Progenitor cell of endocrine pancreas (in vitro differentiated cells): ENCODE measurements around the gene BTN1A1. TPM values are rescaled to one million over a fixed set of nuclear protein-coding genes. Genes with fewer than 3 reads are reported as not detected.

ENCODE experiments used
- DNase-seq: peaks from one replicate; pipeline ENCODE4 v3.0.0; 2021; ENCODE audit warnings: low spot score; ENCODE audit not compliant: unreplicated experiment
- H3K27ac Mint-ChIP-seq: 2 replicates; pipeline ENCODE4 v1.8.0; 2021; ENCODE audit warnings: mild to moderate bottlenecking, moderate library complexity, mixed read lengths
- H3K27me3 Mint-ChIP-seq: 2 replicates; pipeline ENCODE4 v1.8.0; 2021; ENCODE audit warnings: mixed read lengths
- H3K36me3 Mint-ChIP-seq: 2 replicates; pipeline ENCODE4 v1.8.0; 2022; ENCODE audit warnings: mixed read lengths; ENCODE audit not compliant: insufficient read depth
- H3K4me1 Mint-ChIP-seq: 2 replicates; pipeline ENCODE4 v1.8.0; 2021; ENCODE audit warnings: low read depth, mixed read lengths
- H3K4me3 Mint-ChIP-seq: 2 replicates; pipeline ENCODE4 v1.8.0; 2021; ENCODE audit warnings: low read depth, mild to moderate bottlenecking, moderate library complexity, mixed read lengths
- H3K9me3 Mint-ChIP-seq: 2 replicates; pipeline ENCODE4 v1.8.0; 2021; ENCODE audit warnings: low read depth, mixed read lengths
- total RNA-seq: library from RNA; stranded (reverse); gene quantifications from 2 replicates; pipeline ENCODE4 v1.2.1, GENCODE V29; 2021
- TF ChIP-seq, protein P1 (sequence below): fragments of 200-600 bp; sonication (generic); IDR thresholded peaks from one replicate; pipeline ENCODE4 v1.5.0; 2021; ENCODE audit warnings: antibody characterized with exemption, mild to moderate bottlenecking; ENCODE audit not compliant: unreplicated experiment

Gene BTN1A1
- total RNA-seq, 1 donor from 2014 or later, result 1.5 TPM

DNA sequence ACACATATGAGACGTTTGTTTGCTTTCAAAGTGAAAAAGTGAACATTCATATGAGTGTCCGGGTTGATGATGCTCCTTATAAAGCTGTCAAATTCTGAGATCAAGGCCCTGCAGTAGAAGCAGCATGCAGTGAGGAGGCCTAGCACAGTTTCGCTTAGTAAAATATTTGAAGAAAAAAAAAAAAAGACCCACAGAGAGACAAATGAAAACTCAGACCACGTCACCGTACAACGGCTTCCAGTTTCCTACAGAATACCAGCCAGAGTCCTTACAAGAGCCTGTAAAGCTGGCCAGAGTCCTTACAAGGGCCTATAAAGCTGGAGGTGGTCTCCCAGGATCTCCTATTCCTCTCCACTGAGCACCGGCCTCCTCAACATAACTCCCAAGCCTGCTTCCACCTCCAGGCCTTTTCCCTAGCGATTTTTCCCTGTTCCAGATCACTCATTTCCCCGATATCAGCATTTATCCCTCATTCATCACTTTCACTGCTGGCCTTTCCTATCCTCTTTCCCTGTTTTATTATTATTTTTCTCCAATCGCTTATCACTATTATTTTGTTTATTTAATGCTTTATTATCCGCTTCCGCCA lies 36.6 kb downstream of the BTN1A1 start:
- H3K4me3 Mint-ChIP-seq, result peak overlapping the region; percentile 88
- H3K27ac Mint-ChIP-seq, result peak overlapping the region; percentile 98
- TF ChIP-seq, protein P1, sequence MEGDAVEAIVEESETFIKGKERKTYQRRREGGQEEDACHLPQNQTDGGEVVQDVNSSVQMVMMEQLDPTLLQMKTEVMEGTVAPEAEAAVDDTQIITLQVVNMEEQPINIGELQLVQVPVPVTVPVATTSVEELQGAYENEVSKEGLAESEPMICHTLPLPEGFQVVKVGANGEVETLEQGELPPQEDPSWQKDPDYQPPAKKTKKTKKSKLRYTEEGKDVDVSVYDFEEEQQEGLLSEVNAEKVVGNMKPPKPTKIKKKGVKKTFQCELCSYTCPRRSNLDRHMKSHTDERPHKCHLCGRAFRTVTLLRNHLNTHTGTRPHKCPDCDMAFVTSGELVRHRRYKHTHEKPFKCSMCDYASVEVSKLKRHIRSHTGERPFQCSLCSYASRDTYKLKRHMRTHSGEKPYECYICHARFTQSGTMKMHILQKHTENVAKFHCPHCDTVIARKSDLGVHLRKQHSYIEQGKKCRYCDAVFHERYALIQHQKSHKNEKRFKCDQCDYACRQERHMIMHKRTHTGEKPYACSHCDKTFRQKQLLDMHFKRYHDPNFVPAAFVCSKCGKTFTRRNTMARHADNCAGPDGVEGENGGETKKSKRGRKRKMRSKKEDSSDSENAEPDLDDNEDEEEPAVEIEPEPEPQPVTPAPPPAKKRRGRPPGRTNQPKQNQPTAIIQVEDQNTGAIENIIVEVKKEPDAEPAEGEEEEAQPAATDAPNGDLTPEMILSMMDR, result no peak
- DNase-seq, result no peak
- peaks cover 22% of the 10 kb centered on the region for H3K4me1 Mint-ChIP-seq
- H3K9me3 Mint-ChIP-seq, result no peaks in the 10 kb centered on the region
- H3K27me3 Mint-ChIP-seq, result no peaks in the 10 kb centered on the region
- peaks cover 6% of the 10 kb centered on the region for H3K36me3 Mint-ChIP-seq

DNA sequence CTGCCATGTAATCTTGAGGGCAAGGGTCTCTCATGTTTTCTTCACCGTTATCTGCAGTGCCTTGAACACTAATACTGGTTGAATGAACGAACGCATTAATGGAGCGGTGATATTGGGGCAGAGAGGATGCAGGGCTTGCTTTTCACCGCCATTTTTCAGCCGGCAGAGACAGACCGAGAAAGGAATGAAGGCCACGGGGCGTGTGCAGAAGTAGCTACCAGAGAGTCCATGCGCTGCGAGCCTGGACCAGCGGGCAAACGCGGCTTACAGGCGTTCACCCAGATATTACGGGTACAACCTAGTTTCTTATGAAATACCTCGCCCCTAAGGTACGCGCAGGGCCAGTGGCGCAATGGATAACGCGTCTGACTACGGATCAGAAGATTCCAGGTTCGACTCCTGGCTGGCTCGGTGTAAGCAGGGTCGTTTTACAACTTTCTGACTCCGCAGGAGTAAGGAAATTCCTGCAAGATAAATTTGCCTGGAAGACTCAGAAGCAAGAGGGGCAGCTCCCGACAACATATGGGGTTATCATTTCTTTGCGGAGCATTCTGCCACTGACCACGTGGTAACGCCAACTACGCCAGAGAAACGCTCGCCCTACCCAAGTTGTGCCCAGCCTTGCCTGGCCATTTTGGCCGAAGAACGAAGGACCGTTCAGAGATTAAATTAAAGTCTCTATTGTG lies 37.2 kb downstream of the BTN1A1 start:
- Mint-ChIP-seq H3K27me3 (no peaks in the 10 kb centered on the region), H3K36me3 (peaks cover 6% of the 10 kb centered on the region), H3K9me3 (no peaks in the 10 kb centered on the region), H3K27ac (peak overlapping the region; percentile 98), H3K4me3 (peak overlapping the region; percentile 88), H3K4me1 (peaks cover 22% of the 10 kb centered on the region)
- peak; percentile 78 for DNase-seq
- TF ChIP-seq, protein P1, result no peak

DNA sequence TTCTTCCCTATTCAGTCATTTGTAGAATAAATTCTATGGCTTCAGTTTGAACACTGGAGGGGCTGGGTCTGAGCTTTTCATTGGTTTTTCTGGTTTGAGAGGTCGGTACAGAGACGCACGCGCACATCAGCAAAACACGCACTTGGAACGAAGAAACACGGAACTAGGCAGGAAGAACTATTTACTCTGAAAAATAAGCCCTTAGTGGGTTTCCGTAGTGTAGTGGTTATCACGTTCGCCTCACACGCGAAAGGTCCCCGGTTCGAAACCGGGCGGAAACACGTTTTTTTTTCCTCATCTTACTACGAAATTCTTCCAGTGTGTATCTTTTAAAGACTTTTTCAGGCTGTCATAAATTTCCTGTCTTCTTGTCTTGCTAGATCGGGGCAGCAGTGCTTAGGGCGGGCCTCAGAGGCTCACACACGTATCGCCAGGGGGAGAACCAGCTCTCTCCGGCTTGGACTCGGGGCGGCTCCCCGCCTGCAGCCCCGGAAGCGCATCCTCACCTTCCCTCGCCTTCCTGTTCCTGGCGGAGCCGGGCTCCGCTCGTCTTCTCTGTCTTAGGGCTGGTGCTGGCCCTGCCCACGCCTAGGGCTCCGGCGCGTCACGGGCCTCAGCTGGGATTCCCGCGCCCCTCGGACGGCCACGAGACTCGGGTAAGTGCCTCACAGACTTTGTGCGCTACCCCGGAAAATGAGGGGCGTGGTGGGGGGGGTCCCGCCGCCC lies 37.9 kb downstream of the BTN1A1 start, which contains the start of gene HMGN4:
HMGN4 (plus strand) TSS at position 521 of the 726 bp plus-strand sequence. CDS start 6,841 bp downstream, outside the sequence.
- TF ChIP-seq, protein P1, result no peak
- no peaks in the 10 kb centered on the region for H3K27me3 Mint-ChIP-seq
- H3K4me1 Mint-ChIP-seq, result peaks cover 21% of the 10 kb centered on the region
- H3K9me3 Mint-ChIP-seq, result no peaks in the 10 kb centered on the region
- H3K27ac Mint-ChIP-seq, result peak within 1 kb of the TSS; percentile 98
- H3K4me3 Mint-ChIP-seq, result peak within 1 kb of the TSS; percentile 88
- peak; percentile 56 for DNase-seq
- peaks cover 6% of the 10 kb centered on the region for H3K36me3 Mint-ChIP-seq

DNA sequence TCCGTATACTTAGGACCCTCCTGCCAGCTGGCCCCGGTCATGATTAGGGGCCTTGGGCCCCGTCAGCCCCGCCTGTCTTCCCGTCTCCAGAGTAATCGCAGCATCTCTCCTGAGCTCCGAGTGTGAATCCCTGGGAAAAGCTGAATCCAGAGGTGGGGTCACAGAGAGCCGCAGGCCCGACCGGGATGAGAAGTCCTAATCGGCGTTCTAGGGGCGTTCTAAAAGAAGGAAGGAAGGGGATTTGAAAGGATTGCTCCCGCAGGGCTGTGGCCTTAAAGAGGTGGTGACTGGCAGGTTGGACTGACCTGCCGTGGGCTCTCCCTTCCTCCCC lies 38.4 kb downstream of the BTN1A1 start:
- Mint-ChIP-seq H3K27me3 (no peaks in the 10 kb centered on the region), H3K27ac (peak overlapping the region; percentile 98), H3K4me3 (peak overlapping the region; percentile 88), H3K9me3 (no peaks in the 10 kb centered on the region), H3K4me1 (peaks cover 19% of the 10 kb centered on the region), H3K36me3 (peaks cover 6% of the 10 kb centered on the region)
- no peak for DNase-seq
- TF ChIP-seq, protein P1, result no peak

DNA sequence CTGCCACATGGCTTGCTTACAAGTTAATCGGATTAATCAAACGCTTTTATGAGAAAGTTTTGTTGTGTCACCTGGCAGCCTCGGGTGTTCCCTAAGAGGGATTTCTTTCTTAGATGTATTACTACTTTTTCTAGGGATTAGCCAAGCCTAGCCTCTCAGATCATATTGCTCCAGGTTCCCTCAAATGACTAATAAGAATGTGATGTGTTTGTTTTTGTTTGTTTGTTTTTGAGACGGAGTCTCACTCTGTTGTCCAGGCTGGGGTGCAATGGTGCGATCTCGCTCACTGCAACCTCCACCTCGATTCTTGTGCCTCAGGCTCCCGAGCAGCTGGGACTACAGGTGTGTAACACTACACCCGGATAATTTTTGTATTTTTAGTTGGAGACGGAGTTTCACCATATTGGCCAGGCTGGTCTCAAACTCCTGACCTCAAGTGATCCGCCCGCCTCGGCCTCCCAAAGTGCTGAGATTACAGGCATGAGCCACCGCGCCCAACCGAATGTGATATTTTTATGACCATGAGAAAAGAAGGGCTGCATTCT lies 39.0 kb downstream of the BTN1A1 start:
- TF ChIP-seq, protein P1, result no peak
- H3K9me3 Mint-ChIP-seq, result no peaks in the 10 kb centered on the region

More for the DNA sequence above, 39.0 kb downstream of the BTN1A1 start:
- Mint-ChIP-seq H3K36me3 (peaks cover 8% of the 10 kb centered on the region), H3K4me3 (peak overlapping the region; percentile 88), H3K27me3 (no peaks in the 10 kb centered on the region), H3K27ac (peak overlapping the region; percentile 98), H3K4me1 (peaks cover 18% of the 10 kb centered on the region)
- DNase-seq, result no peak
